SK-N-SH (cell line): ENCODE measurements around the gene ANO5. TPM values are rescaled to one million over a fixed set of nuclear protein-coding genes. Genes with fewer than 3 reads are reported as not detected.

Experiments
- CTCF ChIA-PET: fragments of 300-600, 350-600 bp; formaldehyde crosslinking; extraction: SDS; loops from one replicate; lab custom pipeline; 2021; lab: Yijun Ruan, JAX
- POLR2A ChIA-PET: fragments of 350-600 bp; sonication (Branson Sonifier 250); formaldehyde crosslinking; extraction: SDS; loops from one replicate; lab custom pipeline; 2020; ENCODE audit warnings: antibody characterized with exemption, inconsistent platforms; lab: Yijun Ruan, JAX
- DNase-seq: peaks from one replicate; pipeline ENCODE4 v3.0.0; 2012
- H2AFZ ChIP-seq: fragments of 200-600 bp; sonication (generic); 2 replicates; pipeline ENCODE4 v1.8.1; 2016; ENCODE audit warnings: antibody characterized with exemption, mild to moderate bottlenecking, low read depth
- H3F3A ChIP-seq: fragments of 200-600 bp; sonication (generic); replicated peaks from 2 replicates; pipeline ENCODE3; 2016; ENCODE audit warnings: antibody characterized with exemption, mild to moderate bottlenecking; ENCODE audit not compliant: insufficient read depth
- H3K27ac ChIP-seq, 2 experiments: fragments of 200-500 bp in 1 of 2; fragments of 200-600 bp in 1 of 2; sonication (Bioruptor generic) in 1 of 2; sonication (generic), shearing (Covaris generic) in 1 of 2; 2 replicates each; pipeline versions ENCODE4 v1.5.1 to v1.6.1; 2014 to 2016; ENCODE audit warnings: low read depth in 2 of 2, inconsistent platforms in 1 of 2, low read length in 1 of 2, mild to moderate bottlenecking in 1 of 2, mixed read lengths in 1 of 2
- H3K27me3 ChIP-seq: fragments of 200-600 bp; sonication (generic), shearing (Covaris generic); 2 replicates; pipeline ENCODE4 v1.6.1; 2016; ENCODE audit warnings: mixed run types; ENCODE audit not compliant: insufficient read depth
- H3K36me3 ChIP-seq, 2 experiments: fragments of 200-500 bp in 1 of 2; fragments of 200-600 bp in 1 of 2; sonication (Bioruptor generic) in 1 of 2; sonication (generic) in 1 of 2; replicated peaks in 1 of 2; 2 replicates each; pipeline versions ENCODE3 to v1.5.1; 2014 to 2016; ENCODE audit warnings: low read length in 1 of 2, mild to moderate bottlenecking in 1 of 2; ENCODE audit not compliant: insufficient read depth in 2 of 2, control insufficient read depth in 1 of 2
- H3K4me1 ChIP-seq, 2 experiments: fragments of 200-500 bp in 1 of 2; fragments of 200-600 bp in 1 of 2; sonication (Bioruptor generic) in 1 of 2; sonication (generic), shearing (Covaris generic) in 1 of 2; 2 replicates each; pipeline versions ENCODE4 v1.5.1 to v1.6.1; 2014 to 2016; ENCODE audit warnings: low read depth in 1 of 2, low read length in 1 of 2, mixed run types in 1 of 2; ENCODE audit not compliant: insufficient read depth in 2 of 2, control insufficient read depth in 1 of 2
- H3K4me2 ChIP-seq: fragments of 200-600 bp; sonication (generic), shearing (Covaris generic); 2 replicates; pipeline ENCODE4 v1.6.1; 2017; ENCODE audit warnings: mixed run types
- H3K4me3 ChIP-seq, 2 experiments: fragments of 200-500 bp in 1 of 2; fragments of 200-600 bp in 1 of 2; sonication (Bioruptor generic) in 1 of 2; sonication (generic), shearing (Covaris generic) in 1 of 2; 2 replicates each; pipeline versions ENCODE4 v1.5.1 to v1.8.1; 2014 to 2016; ENCODE audit warnings: low read depth in 2 of 2, inconsistent platforms in 1 of 2, low read length in 1 of 2, mild to moderate bottlenecking in 1 of 2, mixed read lengths in 1 of 2, moderate library complexity in 1 of 2
- H3K79me2 ChIP-seq: fragments of 200-600 bp; sonication (generic); 2 replicates; pipeline ENCODE4 v1.8.1; 2017; ENCODE audit warnings: mild to moderate bottlenecking; ENCODE audit not compliant: insufficient read depth
- H3K9ac ChIP-seq: fragments of 200-600 bp; sonication (generic); 2 replicates; pipeline ENCODE4 v1.6.1; 2017; ENCODE audit warnings: mixed run types
- H3K9me2 ChIP-seq: fragments of 200-600 bp; sonication (generic); 2 replicates; pipeline ENCODE4 v1.6.1; 2017; ENCODE audit warnings: mixed run types
- H3K9me3 ChIP-seq: fragments of 200-600 bp; sonication (generic); 2 replicates; pipeline ENCODE4 v1.6.1; 2017; ENCODE audit warnings: mixed run types, mild to moderate bottlenecking, moderate library complexity
- H4K20me1 ChIP-seq: fragments of 200-600 bp; sonication (generic); 2 replicates; pipeline ENCODE4 v1.6.1; 2017; ENCODE audit warnings: mild to moderate bottlenecking, mixed run types; ENCODE audit not compliant: insufficient read depth
- ELF1 ChIP-seq: IDR thresholded peaks from 2 replicates; pipeline ENCODE4 v1.4.0; 2012
- FOXJ3 ChIP-seq: sonication (generic); formaldehyde crosslinking; IDR thresholded peaks from 2 replicates; pipeline ENCODE4 v1.5.1; 2020; ENCODE audit warnings: mild to moderate bottlenecking, missing genetic modification reagents
- MEF2A ChIP-seq: IDR thresholded peaks from 2 replicates; pipeline ENCODE4 v1.4.0; 2012; ENCODE audit warnings: low read depth, borderline replicate concordance
- NFIC ChIP-seq: IDR thresholded peaks from 2 replicates; pipeline ENCODE4 v1.4.0; 2012; ENCODE audit warnings: borderline replicate concordance
- SIN3A ChIP-seq: IDR thresholded peaks from 2 replicates; pipeline ENCODE4 v1.6.1; 2012; ENCODE audit warnings: low read depth, mild to moderate bottlenecking, low read length, moderate library complexity, borderline replicate concordance
- TAF1 ChIP-seq: IDR thresholded peaks from 2 replicates; pipeline ENCODE4 v1.6.1; 2012; ENCODE audit warnings: low read depth, mild to moderate bottlenecking, low read length, moderate library complexity, borderline replicate concordance
- TEAD4 ChIP-seq: IDR thresholded peaks from 2 replicates; pipeline ENCODE4 v1.4.0; 2012; ENCODE audit warnings: mild to moderate bottlenecking, borderline replicate concordance; ENCODE audit not compliant: insufficient read depth
- YY1 ChIP-seq: IDR thresholded peaks from 2 replicates; pipeline ENCODE4 v1.4.0; 2012; ENCODE audit warnings: low read depth, mild to moderate bottlenecking
- WGBS: methylation state at CpG from one replicate; pipeline ENCODE4 v1.1.6; 2017; ENCODE audit warnings: low lambda C conversion rate; 5-methylcytosine and 5-hydroxymethylcytosine counted together
- polyA plus RNA-seq, 3 experiments: library from polyadenylated mRNA; depleted of rRNA; stranded (reverse); fragments of >200 nt; gene quantifications; 2 replicates each; pipeline ENCODE4 v1.2.3, GENCODE V29; 2012
- TF ChIP-seq, protein P1 (sequence below): fragments of 150-350 bp; IDR thresholded peaks from 2 replicates; pipeline ENCODE4 v1.6.1; 2017; ENCODE audit warnings: antibody characterized with exemption, low read length, low read depth, borderline replicate concordance
- TF ChIP-seq, protein P2 (sequence below): IDR thresholded peaks from 2 replicates; pipeline ENCODE4; 2012
- TF ChIP-seq, protein P3 (sequence below): fragments of 200-600 bp; sonication (generic); IDR thresholded peaks from 2 replicates; pipeline ENCODE4 v1.6.1; 2017; ENCODE audit warnings: antibody characterized with exemption, mild to moderate bottlenecking, moderate library complexity
- TF ChIP-seq, protein P4 (sequence below): IDR thresholded peaks from 2 replicates; pipeline ENCODE4 v1.4.0; 2012; ENCODE audit warnings: low read depth
- TF ChIP-seq, protein P5 (sequence below): fragments of 150-350 bp; IDR thresholded peaks from 2 replicates; pipeline ENCODE4 v1.6.1; 2016; ENCODE audit warnings: mild to moderate bottlenecking, low read depth, low read length

ANO5 gene, protein sequence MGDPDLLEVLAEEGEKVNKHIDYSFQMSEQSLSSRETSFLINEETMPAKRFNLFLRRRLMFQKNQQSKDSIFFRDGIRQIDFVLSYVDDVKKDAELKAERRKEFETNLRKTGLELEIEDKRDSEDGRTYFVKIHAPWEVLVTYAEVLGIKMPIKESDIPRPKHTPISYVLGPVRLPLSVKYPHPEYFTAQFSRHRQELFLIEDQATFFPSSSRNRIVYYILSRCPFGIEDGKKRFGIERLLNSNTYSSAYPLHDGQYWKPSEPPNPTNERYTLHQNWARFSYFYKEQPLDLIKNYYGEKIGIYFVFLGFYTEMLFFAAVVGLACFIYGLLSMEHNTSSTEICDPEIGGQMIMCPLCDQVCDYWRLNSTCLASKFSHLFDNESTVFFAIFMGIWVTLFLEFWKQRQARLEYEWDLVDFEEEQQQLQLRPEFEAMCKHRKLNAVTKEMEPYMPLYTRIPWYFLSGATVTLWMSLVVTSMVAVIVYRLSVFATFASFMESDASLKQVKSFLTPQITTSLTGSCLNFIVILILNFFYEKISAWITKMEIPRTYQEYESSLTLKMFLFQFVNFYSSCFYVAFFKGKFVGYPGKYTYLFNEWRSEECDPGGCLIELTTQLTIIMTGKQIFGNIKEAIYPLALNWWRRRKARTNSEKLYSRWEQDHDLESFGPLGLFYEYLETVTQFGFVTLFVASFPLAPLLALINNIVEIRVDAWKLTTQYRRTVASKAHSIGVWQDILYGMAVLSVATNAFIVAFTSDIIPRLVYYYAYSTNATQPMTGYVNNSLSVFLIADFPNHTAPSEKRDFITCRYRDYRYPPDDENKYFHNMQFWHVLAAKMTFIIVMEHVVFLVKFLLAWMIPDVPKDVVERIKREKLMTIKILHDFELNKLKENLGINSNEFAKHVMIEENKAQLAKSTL
- 0.15 and 0.28 TPM in 2 replicates for polyA plus RNA-seq (2012; rRNA removed)
- polyA plus RNA-seq (2012; cell fraction: cytosol; rRNA removed) = 0.22 and 0.28 TPM in 2 replicates
- 0.32 and 0.54 TPM in 2 replicates for polyA plus RNA-seq (2012; cell fraction: nucleus; rRNA removed)

DNA sequence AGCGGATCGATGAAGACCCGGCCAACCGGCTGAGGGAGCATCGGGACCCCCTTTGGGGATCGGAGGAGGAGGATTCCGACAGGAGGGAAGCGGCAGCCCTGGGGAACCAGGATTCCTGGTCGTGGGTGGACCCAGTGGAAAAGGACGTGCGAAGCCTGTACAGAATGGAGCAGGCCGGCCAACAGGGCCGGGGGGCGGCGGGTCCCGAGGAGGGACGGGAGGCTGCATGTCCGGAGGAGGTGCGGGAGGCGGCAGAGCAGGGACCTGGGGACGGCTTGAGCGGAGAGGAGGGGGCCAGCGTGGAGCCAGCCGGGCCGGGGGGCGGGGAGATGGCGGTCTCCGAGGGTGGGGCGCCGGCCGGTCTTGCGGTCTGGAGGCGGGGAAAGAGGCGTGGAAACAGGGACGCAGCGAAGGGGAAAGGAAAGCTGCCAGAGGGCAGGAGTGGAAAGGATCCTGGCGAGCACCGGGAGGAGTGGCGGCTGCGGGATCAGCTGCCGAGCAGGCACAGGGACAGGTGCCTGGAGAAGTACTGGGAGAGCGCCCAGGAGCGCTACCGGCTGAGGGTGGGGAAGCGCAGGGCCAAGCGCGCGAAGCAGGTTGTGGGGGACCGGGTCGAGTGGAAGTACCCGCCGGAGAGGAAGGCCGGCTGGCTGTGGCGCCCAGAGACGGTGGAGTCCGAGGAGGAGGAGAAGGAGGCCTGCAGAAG lies at the start of gene ANO5:
Gene ANO5, plus strand, starts transcription at position 444 of the 706 bp plus-strand sequence. CDS start 408 bp downstream, outside the sequence.
- Histone ChIP-seq H3K4me1 (no peaks in the 10 kb centered on the region; a peak in 2 of 4 replicates), H3K79me2 (no peaks in the 10 kb centered on the region), H3K9ac (peak within 1 kb of the TSS; percentile 39; the same call in 1 of the 2 replicates), H3K27me3 (no peaks in the 10 kb centered on the region), H2AFZ (peak within 1 kb of the TSS; percentile 95), H4K20me1 (no peaks in the 10 kb centered on the region), H3K4me3 (peak within 1 kb of the TSS; percentile 52 to 67), H3K27ac (peak within 1 kb of the TSS in 1 of 2 experiments; percentile 73; a peak in 1 of 4 replicates), H3K4me2 (peak within 1 kb of the TSS; percentile 90), H3K9me3 (no peaks in the 10 kb centered on the region), H3F3A (no peaks in the 10 kb centered on the region), H3K9me2 (no peaks in the 10 kb centered on the region), H3K36me3 (no peaks in the 10 kb centered on the region)
- peak; percentile 89 for DNase-seq
- POLR2A ChIA-PET = interaction anchor here (1.1 kb wide), 1 partner anchor 51 kb away, joined by 3 read pairs; no protein-coding TSS in a partner anchor
- TF ChIP-seq, protein P1, sequence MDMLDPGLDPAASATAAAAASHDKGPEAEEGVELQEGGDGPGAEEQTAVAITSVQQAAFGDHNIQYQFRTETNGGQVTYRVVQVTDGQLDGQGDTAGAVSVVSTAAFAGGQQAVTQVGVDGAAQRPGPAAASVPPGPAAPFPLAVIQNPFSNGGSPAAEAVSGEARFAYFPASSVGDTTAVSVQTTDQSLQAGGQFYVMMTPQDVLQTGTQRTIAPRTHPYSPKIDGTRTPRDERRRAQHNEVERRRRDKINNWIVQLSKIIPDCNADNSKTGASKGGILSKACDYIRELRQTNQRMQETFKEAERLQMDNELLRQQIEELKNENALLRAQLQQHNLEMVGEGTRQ = peak; percentile 26; the same call in 1 of the 2 replicates
- no peak for TF ChIP-seq YY1
- TF ChIP-seq, protein P2, sequence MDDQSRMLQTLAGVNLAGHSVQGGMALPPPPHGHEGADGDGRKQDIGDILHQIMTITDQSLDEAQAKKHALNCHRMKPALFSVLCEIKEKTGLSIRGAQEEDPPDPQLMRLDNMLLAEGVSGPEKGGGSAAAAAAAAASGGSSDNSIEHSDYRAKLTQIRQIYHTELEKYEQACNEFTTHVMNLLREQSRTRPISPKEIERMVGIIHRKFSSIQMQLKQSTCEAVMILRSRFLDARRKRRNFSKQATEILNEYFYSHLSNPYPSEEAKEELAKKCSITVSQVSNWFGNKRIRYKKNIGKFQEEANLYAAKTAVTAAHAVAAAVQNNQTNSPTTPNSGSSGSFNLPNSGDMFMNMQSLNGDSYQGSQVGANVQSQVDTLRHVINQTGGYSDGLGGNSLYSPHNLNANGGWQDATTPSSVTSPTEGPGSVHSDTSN = no peak
- CTCF ChIA-PET = interaction anchor here (0.7 to 1.9 kb wide), 2 partner anchors 10 to 44 kb away, joined by 3 to 6 read pairs; no protein-coding TSS in a partner anchor
- WGBS = 2% methylated on average over 43 of the region's 56 CpGs

DNA sequence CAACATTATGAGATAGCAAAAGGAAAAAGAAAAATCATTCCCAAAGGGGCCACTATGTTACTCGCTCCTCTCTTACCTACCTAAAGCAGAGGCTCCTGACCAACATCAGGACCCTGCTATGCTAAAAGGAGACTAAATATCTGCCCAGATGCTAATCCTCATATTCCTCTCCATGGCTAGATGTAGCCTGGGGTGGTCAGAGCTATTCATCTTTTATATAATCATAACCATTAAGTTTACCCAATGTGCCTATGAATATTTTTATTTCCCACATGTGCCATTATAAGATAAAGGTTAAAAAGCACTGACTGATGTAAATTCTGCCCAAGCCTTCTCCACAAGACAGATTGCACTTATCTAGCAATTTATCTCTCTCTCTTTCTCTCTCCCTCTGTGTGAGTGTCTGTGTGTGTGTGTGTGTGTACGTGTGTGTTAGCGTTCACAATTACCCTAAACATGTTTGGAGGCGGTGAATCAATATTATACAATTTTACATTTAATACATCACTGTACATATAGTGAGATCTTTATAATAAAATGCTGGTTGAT lies 41.2 kb upstream of the ANO5 start:
- no peaks in the 10 kb centered on the region for H4K20me1 ChIP-seq
- no peaks in the 10 kb centered on the region for H3K36me3 ChIP-seq
- TF ChIP-seq NFIC (no peak), TAF1 (no peak), SIN3A (no peak), TEAD4 (no peak), FOXJ3 (CRISPR knock-in tag) (peak; percentile 74), ELF1 (no peak), MEF2A (no peak)
- TF ChIP-seq, protein P2 = no peak
- TF ChIP-seq, protein P3, sequence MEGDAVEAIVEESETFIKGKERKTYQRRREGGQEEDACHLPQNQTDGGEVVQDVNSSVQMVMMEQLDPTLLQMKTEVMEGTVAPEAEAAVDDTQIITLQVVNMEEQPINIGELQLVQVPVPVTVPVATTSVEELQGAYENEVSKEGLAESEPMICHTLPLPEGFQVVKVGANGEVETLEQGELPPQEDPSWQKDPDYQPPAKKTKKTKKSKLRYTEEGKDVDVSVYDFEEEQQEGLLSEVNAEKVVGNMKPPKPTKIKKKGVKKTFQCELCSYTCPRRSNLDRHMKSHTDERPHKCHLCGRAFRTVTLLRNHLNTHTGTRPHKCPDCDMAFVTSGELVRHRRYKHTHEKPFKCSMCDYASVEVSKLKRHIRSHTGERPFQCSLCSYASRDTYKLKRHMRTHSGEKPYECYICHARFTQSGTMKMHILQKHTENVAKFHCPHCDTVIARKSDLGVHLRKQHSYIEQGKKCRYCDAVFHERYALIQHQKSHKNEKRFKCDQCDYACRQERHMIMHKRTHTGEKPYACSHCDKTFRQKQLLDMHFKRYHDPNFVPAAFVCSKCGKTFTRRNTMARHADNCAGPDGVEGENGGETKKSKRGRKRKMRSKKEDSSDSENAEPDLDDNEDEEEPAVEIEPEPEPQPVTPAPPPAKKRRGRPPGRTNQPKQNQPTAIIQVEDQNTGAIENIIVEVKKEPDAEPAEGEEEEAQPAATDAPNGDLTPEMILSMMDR = no peak
- TF ChIP-seq, protein P4, sequence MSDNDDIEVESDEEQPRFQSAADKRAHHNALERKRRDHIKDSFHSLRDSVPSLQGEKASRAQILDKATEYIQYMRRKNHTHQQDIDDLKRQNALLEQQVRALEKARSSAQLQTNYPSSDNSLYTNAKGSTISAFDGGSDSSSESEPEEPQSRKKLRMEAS = no peak
- TF ChIP-seq, protein P5, sequence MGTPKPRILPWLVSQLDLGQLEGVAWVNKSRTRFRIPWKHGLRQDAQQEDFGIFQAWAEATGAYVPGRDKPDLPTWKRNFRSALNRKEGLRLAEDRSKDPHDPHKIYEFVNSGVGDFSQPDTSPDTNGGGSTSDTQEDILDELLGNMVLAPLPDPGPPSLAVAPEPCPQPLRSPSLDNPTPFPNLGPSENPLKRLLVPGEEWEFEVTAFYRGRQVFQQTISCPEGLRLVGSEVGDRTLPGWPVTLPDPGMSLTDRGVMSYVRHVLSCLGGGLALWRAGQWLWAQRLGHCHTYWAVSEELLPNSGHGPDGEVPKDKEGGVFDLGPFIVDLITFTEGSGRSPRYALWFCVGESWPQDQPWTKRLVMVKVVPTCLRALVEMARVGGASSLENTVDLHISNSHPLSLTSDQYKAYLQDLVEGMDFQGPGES = no peak

More for the DNA sequence above, 41.2 kb upstream of the ANO5 start:
- H3K27me3 ChIP-seq = no peaks in the 10 kb centered on the region
- DNase-seq = peak; percentile 53
- POLR2A ChIA-PET = interaction anchor here (0.7 kb wide), 1 partner anchor 1556 kb away, joined by 5 read pairs; no protein-coding TSS in a partner anchor
- no peak overlapping the region for H3K4me3 ChIP-seq
- no peaks in the 10 kb centered on the region for H3K79me2 ChIP-seq
- no peaks in the 10 kb centered on the region for H3F3A ChIP-seq
- H3K9me2 ChIP-seq = no peaks in the 10 kb centered on the region
- CTCF ChIA-PET = interaction anchor here (0.6 to 4.7 kb wide), 5 partner anchors 9 to 1503 kb away, joined by 3 to 31 read pairs (median 6); no protein-coding TSS in a partner anchor
- peaks cover 0 to 7% of the 10 kb centered on the region in 2 experiments; a peak in 2 of 4 replicates for H3K4me1 ChIP-seq
- 59% methylated on average over 4 of the region's 4 CpGs for WGBS
- H2AFZ ChIP-seq = no peak overlapping the region
- no peak overlapping the region for H3K4me2 ChIP-seq
- H3K27ac ChIP-seq = peak overlapping the region in 1 of 2 experiments; percentile 56; a peak in 2 of 4 replicates
- no peak overlapping the region for H3K9ac ChIP-seq
- no peaks in the 10 kb centered on the region for H3K9me3 ChIP-seq
